Activated effector memory CD4-positive, alpha-beta T cell treated with Interleukin-2 at 50 U/mL for 16 hours (primary cell): Measurements from ENCODE around the gene ARFGAP3.
A peak's percentile ranks its signal among the peaks of the same experiment; 100 is the strongest.

Experiments
- DNase-seq: peaks from one replicate; pipeline ENCODE4 v3.0.0-alpha.2; 2020

Gene ARFGAP3

DNA sequence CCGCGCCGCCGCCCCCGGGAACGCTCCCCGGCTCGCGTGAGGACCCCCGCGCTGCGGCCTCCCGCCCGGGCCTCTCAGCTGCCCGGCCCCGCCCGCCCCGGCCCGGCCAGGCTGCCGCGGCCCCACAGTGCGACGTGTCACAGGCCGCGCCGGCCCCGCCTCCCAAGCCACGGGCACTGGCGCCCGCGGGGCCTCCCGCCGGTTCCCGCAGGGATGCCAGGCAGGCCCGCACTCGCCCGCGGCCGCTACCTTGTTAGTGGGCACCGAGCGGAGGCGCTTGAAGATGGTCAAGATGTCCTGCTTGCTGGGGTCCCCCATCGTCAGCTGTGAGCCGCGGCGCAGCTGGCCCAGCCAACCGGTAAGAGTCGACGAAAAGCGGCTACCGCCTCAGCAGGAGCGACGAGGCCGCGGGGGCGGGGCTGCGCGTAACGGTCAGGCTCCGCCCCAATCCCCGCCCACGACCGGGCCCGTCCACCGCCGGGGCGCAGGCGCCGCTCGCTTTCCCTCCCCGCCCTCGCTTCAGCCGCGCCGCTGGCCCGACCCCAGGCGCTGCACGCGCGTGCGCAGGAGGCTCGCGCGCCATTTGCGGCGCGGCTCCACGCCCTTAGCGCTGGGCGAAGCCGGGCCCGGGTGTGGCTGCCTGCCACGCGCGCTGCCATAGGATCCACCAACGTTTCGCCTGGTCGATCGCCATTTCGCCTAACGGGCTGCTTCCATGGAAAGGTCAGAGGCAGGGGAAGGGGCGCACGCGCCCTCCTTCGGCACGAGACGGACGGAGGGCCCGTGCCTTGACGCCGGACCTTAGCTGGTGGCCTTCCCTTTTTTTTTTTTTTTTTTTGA lies at the start of gene ARFGAP3:
Gene ARFGAP3, minus strand, starts transcription at position 409 of the 840 bp plus-strand sequence. Its CDS starts 91 bp downstream, at position 318.
- peak; percentile 93 for DNase-seq

GRCh38 chr22:42905702-42906183 lies 48.7 kb upstream of the ARFGAP3 start:
- no peak for DNase-seq

- no peak for DNase-seq
These were observed 48.1 kb upstream of the ARFGAP3 start for GRCh38 chr22:42905217-42905616.

DNA sequence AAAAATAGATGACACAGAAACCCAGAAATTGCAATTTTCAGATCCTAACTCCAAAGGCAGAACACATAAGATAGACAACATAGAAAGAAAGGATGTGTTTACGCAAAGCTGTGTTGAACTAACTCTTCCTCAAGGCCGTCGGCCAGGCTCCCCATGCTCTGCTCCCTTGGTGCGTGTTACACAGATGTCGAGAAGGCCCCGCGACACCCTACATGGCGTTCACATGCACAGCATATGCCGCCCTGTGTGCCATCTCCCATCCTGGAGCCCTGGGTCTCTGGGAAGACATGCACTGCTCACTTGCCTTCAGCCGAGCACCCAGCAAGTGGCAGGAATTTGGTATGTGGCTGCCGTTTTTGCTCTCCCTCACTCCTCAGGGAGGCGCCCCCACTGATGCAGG lies 47.0 kb upstream of the ARFGAP3 start:
- DNase-seq: no peak

GRCh38 chr22:42902875-42903510 lies 45.9 kb upstream of the ARFGAP3 start:
- no peak for DNase-seq

- DNase-seq: no peak
These were observed 44.9 kb upstream of the ARFGAP3 start for GRCh38 chr22:42901790-42902508.

DNA sequence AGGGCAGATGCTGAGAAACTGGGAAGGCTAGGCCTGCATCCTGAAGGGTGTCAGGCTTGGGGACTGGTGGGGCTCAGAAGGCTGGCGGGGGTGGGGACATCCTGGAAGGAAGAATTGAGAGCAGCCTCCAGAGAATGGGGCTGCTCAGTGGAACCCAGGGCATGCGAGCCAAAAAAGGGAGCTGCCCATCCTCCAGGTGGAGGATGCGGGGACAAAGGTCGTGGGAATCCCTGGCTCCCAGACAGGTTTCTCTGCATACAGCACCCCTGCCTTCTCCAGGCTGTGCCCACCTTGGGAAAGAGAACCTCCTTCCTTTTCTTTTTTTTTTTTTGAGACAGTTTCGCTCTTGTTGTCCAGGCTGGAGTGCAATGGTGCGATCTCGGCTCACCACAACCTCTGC lies 40.9 kb upstream of the ARFGAP3 start:
- DNase-seq: no peak

DNA sequence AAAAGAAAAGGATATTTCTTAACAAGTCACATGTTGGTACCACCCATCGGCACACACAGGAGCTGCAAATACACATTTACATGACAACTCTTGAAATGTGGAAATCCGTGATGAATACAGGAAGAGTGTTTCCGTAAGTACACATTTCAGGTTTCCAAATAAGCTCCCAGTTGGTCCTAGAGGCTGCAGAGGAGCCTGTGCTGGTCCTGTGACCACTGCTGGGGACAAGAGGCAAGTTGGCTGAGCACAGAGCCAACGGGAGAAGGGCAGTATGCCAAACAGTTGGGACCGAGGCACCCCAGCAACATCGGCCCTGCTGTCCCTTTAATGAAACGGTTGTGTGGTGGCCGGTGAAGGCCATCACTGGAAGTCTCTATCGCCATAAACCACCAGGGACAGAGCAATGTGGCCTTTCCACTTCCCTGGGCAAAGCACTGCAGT lies 38.5 kb upstream of the ARFGAP3 start:
- no peak for DNase-seq

- DNase-seq: no peak
These were observed 38.0 kb upstream of the ARFGAP3 start for GRCh38 chr22:42895087-42895486.

DNA sequence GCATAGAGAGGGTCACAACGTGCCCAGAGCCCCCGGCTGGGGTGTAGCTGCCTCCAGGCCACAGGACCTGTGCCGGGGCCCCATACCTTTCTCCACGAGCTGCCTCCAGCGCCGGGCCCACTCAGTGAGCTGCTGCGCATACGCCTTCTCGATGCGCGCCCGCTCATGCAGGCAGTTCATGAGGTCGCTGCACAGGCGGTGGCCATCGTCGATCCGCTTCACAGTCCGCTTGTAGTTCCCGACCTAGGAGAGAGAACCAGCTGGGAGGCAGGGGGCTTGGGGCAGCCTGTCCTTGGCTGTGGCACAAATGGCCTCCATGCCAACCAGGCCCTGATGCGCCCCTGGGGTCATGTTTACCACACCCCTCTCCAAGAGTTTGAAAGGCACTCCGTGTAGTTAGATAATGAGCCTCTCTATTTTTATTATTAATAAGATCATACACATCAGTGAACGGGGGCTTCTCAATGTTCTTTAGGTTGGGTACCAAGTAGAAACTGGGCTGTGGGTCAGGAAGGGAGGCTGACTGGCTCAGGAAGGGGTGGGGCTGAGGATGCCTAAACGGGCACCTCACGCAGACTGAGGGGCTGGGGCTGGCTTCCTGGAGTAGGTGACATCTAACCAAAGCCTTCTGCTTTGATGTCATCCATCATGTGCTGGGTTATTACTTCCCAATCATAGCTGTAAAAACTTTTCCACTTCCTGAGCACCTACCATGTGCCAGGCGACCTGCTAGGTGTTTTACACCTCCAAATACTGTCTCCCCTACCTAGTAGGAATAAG lies 36.5 kb upstream of the ARFGAP3 start:
- DNase-seq: no peak

DNA sequence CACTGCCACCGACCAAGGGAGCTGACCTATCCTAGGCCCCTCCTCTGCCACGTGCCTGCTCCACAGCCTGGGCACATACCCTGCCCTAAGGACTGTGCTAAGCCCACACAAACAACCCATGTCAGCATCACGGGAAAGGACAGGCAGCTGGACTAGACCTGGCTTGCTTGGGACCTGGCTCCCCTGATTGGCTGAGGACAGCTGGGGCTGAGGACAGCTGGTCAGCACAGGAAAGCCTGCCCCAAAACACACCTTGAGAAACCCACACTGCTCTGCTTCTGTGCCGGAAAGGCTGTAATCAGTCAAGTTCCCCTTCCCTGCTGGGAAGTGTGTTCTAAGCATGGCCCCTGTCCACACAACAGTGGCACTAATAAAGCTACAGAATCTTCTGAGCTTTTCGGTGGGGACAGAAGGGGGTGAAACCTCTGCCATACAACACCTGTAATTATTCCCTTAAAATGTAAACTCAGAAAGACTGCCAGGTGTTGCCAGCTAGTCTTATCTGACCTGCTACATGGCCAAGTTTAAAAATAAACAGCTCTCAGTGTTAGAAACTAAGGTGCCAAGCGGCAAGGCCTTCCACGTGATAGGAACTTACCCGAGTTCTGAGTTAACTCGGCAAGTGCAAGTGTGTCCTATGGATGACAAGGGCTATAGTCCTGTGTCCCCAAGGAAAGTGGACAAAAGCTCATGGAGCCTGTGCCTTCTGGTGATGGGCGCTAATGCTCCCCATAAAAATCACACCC lies 35.7 kb upstream of the ARFGAP3 start:
- no peak for DNase-seq

DNA sequence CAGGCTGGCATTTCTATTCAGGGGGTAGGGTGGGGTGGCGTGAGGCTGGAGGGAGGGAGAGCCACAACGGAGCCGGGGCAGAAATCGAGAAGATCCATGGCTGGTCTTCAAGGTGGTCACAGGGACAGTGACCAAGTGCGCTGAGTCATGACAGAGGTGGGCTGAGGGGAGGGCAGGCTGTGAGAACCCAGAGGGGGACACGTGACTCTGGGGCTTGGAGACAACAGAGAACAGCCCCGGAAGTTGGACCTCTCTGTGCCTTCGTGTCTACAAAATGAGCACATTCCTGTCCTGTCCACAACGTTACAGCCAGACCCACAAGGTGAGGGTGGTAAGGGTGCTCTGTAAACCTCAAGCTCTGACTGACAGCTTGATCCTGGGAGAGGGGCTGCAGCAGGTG lies 35.1 kb upstream of the ARFGAP3 start:
- no peak for DNase-seq

- no peak for DNase-seq
These were observed 34.6 kb upstream of the ARFGAP3 start for GRCh38 chr22:42891696-42892095.

- no peak for DNase-seq
These were observed 33.9 kb upstream of the ARFGAP3 start for GRCh38 chr22:42891008-42891407.

- no peak for DNase-seq
These were observed 32.2 kb upstream of the ARFGAP3 start for GRCh38 chr22:42889304-42889703.

DNA sequence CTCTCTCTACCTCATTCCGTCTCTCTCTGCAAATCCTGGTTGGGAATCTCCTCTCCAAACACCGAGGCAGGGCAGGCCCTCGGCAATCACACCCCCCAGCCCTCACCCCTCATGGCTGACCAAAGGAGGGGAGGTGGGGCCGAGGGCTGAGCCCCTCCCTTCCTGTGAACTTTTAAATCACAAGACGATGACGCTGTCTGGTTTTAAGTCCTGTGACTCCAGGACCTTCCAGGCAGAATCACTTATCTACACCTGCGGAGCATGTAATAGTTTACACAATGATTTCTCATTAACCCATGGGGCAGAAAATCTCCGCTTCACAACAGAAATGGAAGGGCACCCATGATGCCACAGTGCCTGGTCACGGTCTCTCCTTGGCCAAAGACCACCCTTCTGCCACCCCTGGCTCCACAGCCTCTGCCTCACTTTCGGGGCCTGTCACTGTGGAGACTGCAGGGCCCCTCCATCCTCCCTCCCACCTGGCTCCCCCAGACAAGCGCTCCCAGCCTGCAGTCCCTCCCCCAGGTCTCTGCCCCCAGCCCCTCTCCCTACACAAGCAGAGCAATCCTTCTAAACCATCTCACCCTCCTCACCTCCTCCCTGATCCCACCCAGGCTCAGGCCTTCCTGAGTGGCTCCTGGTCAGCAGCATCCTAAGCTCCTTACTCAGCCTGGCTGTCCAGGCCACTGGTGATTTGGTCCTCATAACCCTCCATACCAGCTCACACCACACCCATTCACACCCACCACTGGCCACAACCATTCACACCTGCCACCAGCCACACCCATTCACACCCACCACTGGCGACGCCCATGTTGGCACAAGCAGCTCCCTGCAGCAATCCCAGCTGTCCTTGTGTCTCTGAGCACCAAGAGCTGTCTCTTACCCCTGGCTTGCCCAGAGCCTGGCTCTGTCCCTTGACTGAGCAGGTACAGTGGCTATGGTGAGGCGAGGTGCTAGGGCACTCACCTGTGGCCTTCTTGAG lies 30.7 kb upstream of the ARFGAP3 start:
- DNase-seq: no peak

GRCh38 chr22:42887120-42887519 lies 30.0 kb upstream of the ARFGAP3 start:
- no peak for DNase-seq

- no peak for DNase-seq
These were observed 28.4 kb upstream of the ARFGAP3 start for GRCh38 chr22:42885446-42885845.

GRCh38 chr22:42884616-42885375 lies 27.7 kb upstream of the ARFGAP3 start:
- no peak for DNase-seq

- DNase-seq: no peak
These were observed 26.9 kb upstream of the ARFGAP3 start for GRCh38 chr22:42883970-42884369.
